ENCODE data around the gene CADM2.

The CADM2 gene

DNA sequence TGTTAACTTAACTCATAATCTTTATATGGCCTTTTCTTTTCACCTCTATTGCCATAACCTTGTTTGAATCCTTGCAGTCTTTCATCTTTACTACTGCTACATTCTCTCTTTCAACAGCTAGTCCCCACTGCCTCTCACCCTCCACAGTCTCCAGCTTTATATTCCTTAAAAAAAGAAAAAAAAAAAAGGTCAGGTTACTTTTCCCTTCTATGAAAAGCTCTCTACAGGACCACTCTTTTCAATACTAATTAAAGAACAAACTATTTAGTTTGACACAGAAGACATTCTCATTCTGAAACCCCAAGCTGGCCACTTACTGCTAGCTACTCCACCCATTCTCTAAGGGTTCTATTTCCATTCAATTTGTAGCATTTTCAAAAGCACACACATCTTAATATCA lies 25.6 kb downstream of the CADM2 start:
- DNase-seq (ENCODE audit: low spot score): no peak

DNA sequence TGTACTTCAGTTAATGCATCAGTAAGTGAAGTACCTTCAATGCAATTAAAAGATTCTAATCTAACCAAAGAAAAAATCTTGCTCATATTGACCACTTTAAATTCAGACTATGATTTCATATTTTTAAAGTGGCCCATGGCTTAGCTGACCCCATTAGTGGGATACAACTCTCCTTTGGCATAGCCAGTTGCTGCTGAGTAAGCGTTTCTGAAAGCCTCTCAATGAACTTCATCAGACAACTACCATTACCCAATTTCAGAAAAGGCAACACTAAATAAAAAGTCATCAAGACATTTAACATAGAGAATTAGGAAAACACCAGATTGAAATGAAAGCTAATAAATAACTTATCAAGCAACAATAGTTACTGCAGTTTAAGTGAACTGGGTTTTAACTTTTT lies 27.0 kb downstream of the CADM2 start:
- no peak for DNase-seq (ENCODE audit: low spot score)

DNA sequence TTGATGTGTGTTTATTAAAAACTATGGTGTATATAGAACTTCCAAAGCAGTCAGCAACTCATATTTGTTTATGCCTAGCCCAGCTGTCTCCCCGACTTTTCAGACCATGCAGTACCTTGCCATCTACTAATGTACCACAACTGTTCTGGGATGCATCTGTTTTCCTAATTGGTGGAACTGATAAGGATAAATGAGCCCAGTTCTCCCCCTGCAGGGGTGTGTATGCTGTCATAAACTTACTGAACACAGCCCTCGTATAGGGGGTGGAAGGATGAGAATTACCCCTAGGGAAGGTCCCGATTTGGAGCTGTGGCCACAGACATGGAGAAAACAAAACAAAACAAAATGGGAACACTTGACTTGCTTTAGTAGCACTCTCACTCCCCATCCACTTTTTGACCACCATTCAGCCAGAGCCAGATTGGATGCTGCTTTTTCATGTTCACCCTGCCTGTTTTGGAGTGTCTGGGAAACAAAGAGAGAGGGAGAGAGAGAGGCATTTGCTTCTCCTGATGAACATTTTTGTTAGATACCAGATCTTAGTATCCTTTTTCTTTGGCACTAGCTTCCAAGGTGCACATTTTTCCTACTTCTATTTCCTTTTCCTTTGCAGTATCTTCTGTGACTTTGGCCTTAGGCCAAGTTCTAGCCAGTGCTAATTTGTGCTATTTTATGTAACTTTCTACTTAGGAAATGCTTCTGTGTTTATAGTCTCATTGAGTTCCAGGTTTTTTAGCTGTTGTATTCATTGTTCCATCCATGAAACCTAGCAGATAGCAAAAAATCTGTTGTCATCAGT lies 29.1 kb downstream of the CADM2 start:
- DNase-seq (ENCODE audit: low spot score): no peak

DNA sequence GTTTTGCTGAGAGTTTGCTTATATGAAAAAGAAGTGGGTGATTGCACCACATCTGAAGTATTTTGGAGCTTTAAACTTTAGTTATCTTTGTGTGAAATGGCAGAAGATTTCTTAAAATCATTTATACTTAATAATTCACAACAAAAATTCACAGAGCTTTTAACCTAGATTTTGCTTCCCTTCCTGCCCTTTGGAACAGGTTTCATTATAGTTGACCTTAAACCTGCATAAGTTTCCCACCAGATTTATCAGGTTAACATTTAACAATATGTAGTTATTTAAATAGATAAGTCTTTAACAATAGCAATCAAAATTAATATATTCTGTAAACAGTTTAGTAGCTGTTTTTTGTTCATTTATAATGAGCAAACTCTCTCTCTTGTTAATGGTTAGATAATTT lies 30.3 kb downstream of the CADM2 start:
- no peak for DNase-seq (ENCODE audit: low spot score)

DNA sequence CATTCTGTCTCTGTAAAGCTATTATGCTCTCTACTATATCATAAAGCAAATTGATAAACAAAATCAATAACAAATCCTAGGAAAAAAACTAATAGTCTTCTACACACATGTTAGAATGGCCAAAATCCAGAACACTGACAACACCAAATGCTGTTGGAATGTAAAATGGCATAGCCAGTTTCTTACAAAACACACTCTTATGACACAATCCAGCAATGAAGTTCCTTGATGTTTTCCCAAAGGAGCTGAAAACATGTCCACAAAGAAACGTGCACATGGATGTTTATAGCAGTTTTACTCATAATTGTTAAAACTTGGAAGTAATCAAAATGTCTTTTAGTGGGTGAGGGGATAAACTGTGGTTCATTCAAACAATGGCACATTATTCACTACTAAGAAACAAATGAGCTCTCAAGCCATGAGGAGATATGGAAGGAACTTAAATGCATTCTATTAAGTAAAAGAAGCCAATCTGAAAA lies 32.7 kb downstream of the CADM2 start:
- no peak for DNase-seq (ENCODE audit: low spot score)

DNA sequence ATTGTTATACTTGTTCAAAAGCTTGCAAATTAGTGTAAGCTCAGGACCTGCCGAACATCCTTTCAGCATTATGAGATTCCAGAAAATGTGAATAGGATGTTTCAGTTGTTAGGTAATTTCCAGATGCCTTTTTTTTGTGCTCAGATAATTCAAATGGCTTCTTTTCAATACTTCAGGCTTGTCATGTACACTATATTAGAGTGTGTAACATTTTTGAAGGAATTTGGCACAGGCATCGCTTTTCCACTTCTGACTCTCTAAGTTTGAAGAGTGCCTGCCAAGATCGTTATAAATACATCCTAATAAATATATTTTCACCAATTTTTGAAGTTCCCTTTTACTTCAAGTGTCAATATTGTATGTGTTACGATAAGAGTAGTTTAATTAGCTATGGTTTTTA lies 35.2 kb downstream of the CADM2 start:
- no peak for DNase-seq (ENCODE audit: low spot score)

DNA sequence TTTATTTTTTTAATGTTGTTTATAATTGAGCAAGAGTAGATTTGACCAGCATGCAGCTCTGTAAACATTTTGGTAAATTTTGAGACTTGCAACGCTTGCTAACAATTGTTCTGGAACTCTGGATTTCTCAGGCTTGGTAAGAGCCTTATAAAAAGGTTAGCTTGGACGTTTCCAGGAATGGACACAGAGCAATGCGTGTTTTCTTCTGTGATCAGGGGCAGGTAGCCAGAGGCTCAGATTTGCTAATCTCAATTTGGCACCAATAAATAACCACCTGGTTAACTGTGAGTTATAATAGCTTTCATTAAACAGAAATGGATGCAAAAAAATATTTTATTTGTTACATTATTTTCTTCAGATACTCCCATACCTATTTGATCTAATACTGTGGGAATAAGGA lies 39.8 kb downstream of the CADM2 start:
- DNase-seq (ENCODE audit: low spot score): no peak

DNA sequence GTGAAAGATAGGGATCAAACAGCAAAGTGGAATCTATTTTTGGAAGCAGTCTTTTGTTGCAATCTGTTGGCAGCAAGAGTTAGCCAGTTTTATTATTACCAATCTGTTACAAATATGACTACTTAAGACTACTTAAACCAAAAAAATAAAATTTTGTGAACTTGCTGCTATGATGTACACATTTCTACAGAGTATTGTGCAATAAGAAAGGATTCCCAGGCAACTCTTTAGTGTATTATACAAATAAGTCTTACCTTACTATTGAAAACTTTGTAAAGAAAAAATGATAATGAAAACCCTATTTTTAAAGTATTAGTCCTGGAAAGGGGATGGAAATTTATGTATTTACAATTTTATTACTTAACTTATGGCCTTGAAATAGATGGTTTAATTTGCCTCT lies 44.7 kb downstream of the CADM2 start:
- no peak for DNase-seq (ENCODE audit: low spot score)

DNA sequence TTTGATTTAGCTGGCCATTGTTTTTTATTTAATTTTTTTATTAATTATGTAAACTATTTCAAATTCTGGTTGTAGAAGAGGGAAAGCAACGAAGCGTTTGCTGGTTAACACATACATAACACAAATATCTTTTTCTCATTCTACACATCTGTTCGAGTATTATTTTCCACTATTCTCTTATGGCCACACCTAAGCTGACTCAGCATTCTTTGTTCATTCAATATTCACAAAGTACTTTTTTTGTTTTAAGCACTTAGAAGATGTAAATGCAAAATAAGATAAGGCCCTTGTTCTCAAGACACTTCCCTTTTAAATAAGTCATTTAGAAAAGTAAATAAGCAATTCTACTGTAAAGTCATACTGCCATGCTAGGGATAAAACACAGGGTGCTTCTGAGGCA lies 45.4 kb downstream of the CADM2 start:
- DNase-seq (ENCODE audit: low spot score): no peak

DNA sequence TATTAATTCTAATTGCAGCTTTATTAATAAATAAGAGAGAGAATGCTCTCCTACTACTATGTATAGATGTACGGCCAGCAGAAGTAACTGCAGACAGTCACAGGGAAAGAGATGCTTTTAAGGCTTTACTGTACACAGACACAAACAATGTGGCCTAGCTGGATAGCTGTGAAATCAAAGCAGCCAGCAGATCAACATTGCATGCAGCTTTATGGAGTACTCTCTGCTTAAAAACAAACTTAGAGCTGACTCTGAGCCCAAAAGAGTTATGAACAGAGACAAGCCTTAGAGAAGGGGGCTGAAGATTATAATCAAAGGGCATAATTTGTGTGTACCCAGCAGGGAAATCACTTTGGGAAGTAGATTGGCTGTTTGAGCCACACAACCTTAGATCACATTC lies 47.2 kb downstream of the CADM2 start:
- no peak for DNase-seq (ENCODE audit: low spot score)

DNA sequence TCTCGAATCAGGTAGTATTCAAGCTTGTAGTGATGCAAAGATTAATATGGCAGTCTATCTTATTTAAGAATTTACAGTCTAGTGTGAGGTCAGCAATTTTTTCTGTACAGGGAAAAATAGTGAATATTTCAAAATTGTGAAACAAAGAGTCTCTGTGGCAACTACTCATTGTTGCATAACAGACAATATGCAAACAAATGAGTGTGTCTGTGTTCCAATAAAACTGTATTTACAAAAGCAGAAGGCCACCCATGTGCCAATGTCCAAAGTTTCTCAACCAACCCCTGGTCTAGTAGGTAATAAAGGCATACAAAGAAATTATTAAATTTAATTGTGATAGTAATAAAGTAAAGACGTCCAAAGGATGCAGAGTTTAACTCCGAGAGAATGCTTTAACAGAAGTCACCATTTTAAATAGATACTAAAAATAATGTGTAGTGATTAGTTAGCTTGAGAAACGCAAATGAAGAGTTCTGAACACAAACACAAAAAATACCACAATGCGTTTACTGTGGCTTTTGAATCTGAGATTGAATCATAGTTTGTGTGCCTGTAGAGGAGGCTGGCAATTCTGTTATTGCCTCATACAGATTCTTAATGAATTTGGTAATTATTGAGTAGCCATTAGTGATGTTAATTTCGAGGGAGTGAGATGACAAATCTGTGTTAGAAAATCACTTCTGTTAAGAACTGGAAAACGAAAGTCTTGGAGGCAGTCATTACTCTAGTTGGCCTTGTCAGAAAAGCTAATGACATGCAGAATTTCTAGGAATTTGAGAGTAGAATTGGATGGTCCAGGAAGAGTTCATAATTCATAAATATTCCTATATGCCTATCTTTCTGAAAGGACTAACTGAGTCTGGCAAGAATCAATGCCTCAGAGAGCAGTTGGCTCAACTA lies 48.7 kb downstream of the CADM2 start:
- no peak for DNase-seq (ENCODE audit: low spot score)

DNA sequence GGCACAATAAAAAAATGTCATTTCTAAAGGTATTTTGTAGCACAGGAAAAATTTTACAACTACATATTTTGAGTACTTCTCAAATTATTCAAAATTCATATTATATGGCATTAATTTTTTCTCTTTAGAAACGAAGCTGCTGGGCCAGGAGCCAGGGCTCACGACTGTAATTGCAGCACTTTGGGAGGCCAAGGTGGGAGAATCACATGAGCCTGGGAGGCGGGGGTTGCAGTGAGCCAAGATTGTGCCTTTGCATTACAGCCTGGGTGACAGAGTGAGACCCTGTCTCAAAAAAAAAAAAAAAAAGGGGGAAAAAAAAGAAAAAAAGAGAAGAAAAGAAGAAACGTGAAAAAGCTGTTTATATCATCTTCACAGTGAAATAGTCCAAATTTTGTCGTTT lies 62.0 kb downstream of the CADM2 start:
- DNase-seq (ENCODE audit: low spot score): no peak

DNA sequence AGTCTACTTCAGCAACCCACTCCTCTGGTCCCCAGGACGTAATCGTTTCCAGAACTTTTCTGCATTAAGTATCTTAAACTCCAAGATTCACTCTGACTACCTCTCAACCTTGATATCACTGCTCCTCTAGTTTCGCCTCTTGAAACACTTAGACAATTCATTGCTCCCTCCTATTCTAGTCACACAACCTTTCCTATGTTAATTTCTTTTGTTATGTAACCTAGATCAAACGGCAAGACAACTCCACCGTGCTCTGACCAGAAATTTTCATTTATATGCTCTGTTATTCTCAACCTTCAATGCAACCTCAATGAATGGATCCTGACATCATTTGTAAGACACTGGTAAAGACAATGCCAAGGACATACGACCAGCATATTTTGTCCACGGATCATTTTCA lies 71.3 kb downstream of the CADM2 start:
- no peak for DNase-seq (ENCODE audit: low spot score)

DNA sequence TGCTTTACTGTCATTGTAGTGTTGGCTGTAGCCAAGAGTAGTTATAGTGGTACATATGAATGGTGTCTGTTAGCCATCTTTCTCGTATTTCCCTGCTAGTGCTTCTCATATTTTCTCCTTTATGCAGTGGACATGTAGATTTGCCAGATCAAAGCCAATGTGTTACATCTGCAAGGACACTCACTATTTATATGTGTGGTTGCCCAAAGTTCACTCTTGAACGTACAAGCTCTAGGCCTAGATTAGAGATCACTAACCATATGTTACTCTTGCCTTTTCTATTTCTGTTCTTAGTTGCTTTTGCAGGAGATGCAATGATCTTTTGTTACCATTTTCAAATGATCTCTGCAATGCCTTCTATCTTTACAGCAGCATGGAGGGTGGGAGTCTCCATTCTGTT lies 78.4 kb downstream of the CADM2 start:
- no peak for DNase-seq (ENCODE audit: low spot score)

DNA sequence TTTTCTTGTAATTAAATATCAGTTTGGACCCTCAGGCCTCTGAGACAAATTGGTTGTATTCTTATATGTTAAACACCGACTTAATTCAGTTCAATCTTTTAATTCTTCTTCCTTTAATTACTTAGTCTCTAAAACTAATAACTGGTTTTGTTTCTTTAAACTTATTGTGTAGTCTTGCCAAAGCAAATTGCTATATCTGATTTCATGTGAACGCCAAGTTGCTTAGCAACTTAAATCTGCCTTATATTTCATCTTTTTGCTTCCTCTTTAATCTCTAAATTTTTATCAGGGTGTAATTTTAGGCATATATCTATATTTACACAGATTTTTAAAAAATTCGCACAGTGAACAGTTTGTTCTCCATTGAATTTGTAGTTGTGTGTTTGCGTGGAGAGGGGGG lies 82.2 kb downstream of the CADM2 start:
- no peak for DNase-seq (ENCODE audit: low spot score)

DNA sequence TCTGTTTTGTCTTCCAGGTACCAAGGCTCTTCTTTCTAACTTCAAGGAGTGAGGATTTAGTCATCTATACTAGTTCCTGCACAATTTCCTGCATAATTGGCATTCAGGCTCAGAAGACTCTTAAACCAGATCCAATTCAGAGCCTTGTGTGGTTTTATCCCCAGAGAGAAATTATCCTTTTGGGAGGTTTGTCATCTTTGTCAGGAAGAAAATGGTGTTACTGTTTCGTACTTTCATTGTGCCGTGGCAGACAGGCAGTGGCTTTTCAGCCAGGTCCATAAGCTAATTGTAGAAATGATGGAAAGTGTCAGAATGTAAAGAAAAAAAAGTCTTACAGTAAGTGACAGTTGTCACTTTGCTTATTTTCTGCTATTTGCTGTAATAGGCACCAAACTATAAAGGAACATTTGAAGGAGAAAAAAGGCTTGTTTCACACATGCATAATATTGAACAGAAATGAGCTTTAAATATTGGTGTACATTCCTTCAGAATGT lies 82.8 kb downstream of the CADM2 start:
- no peak for DNase-seq (ENCODE audit: low spot score)

DNA sequence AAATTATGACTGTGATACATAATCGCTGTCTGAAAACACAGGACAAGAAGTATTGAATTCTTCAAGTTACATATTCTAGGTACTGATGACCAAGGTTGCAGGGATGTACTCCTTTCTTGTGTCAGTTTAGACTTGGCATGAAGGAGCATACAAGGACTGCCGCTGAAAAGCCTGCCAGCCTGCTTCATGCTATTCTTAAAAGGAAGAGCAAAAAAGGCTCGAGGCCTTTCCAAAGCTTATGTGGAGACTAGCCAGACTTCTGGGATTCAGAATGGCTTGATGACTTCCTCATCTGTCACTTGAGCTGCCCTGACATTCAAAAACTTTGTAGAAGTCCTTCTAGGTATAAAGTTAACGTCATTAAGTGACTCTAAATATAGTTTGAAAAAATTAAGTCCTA lies 92.0 kb downstream of the CADM2 start:
- no peak for DNase-seq (ENCODE audit: low spot score)

DNA sequence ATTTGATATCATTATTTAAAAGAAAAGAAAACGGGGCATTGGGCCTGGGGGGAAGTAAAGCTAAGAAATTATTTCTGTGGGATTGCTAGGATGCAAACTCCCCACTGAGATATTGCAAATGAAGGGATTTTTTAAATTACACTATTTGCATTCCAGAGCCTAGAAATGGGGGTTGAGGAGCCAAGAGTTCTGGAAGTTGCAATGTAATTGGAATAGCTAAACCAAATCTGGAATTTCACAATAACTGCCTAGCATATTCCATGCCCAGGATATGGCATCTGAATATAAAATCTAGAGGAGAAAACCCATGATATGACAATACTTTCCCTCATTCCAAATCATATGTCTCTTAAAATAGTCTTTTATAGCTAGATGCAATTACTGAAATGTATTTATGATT lies 93.0 kb downstream of the CADM2 start:
- DNase-seq (ENCODE audit: low spot score): no peak

DNA sequence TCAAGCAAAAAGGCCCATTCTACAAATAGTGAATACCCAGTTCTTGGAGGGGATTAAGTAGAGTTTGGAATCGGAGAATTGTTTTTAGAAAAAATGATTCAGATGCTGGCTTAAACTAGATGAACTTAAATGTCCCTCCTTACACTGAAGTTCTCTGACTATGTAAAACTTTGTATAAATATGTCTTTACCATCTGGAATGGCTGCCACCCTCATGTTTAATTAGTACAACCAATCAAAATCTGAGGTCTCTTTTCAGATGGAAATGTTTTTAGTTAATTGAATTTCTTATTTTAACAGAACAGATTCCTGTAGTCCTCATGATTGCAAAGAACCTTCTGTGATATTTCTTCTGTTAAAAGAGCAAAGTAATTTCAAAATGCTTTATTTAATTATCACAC lies 94.8 kb downstream of the CADM2 start:
- DNase-seq (ENCODE audit: low spot score): no peak

DNA sequence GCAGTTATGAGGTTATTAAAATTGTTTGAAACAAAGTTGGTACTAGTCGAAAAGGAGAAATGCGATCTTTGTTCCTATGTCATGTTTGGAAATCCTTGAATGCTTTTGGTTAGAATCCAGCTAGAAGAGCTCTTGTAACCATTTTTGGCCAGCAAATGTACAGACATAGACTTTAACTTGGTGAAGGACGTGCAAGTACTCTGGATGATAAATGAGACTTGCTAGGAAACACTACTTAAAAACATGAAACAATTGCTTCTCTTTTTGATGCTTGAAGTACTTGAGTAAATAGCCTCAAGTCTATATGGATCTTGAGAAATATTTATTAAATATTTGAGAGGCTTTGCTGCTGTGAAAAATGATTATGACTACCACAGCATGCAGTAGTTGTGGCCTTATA lies 95.8 kb downstream of the CADM2 start:
- DNase-seq (ENCODE audit: low spot score): no peak

DNA sequence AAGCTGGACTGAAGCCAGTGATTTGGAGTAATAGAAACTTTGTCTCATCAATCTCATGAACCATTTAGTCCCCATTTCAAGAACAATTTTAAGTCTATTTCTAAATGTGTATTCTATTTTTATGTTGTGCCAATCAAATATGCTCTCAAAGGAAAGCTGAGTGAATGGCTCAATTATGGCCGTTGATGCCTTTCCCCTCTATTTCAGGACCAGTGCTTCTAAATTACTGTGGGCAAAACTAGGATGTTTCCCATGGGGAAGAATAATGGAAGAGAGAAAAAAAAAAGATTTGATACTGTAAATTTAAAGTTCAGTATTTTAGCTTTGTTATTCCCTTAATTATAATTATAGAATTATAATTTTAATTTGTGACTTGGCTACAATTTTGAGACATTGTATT lies 110.1 kb downstream of the CADM2 start:
- no peak for DNase-seq (ENCODE audit: low spot score)

DNA sequence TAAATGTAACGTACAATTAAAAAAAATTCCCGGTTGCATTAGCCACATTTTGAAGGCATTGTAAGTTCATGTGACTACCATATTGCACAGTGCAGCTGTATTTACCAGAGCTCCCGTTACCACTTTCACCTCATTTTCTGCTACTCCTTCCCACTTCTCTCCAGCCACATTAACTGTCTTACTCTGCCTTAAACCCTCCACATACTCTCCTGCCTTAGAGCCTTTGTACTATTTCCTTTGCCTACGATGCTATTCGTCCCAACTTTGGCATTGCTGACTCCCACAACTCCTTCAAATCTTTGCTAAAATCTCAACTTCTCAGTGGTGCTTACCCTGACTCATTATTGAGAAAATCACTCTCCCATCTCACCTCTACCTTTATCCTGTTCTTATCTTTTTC lies 115.2 kb downstream of the CADM2 start:
- DNase-seq (ENCODE audit: low spot score): no peak

DNA sequence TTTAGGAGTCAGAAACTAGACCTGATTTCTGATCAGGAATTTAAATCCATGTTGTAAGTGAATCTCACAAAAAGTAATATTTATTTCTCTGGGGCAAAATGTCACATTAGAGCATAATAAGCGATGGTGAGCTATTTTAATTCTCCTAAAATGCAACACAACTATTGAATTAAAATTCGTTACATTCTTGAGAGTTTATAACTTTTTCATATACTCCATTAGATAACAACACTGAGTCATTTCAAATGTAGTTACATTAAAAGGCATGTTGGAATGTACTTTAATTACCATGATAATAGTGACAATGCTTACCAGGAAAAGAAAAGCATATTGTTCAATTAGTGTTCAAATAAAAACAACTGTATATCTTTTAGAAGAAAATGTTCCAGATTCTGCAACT lies 116.9 kb downstream of the CADM2 start:
- no peak for DNase-seq (ENCODE audit: low spot score)

All from left forelimb (tissue), 1 donor.